SK-N-SH (cell line): ENCODE measurements around the gene FBXW5.

Experiments used
- CTCF ChIP-seq: fragments of 200-600 bp; sonication (generic); IDR thresholded peaks from 2 replicates; pipeline ENCODE4 v1.6.1; 2017; ENCODE audit warnings: antibody characterized with exemption, mild to moderate bottlenecking, moderate library complexity
- NRF1 ChIP-seq: IDR thresholded peaks from 2 replicates; pipeline ENCODE4 v1.6.1; 2012; ENCODE audit warnings: low read depth, mild to moderate bottlenecking, low read length
- RAD21 ChIP-seq: IDR thresholded peaks from 2 replicates; pipeline ENCODE4 v1.6.1; 2012; ENCODE audit warnings: mild to moderate bottlenecking, low read length
- REST ChIP-seq: IDR thresholded peaks from 2 replicates; pipeline ENCODE4 v1.6.1; 2012; ENCODE audit warnings: mild to moderate bottlenecking, low read depth, low read length, moderate library complexity
- RFX5 ChIP-seq: IDR thresholded peaks from 2 replicates; pipeline ENCODE4 v1.6.1; 2012; ENCODE audit warnings: mild to moderate bottlenecking, improper control_type of control experiment, low read length
- TAF1 ChIP-seq: IDR thresholded peaks from 2 replicates; pipeline ENCODE4 v1.6.1; 2012; ENCODE audit warnings: low read depth, mild to moderate bottlenecking, low read length, moderate library complexity, borderline replicate concordance
- TF ChIP-seq, protein P1 (sequence below): IDR thresholded peaks from 2 replicates; pipeline ENCODE4 v1.4.0; 2012; ENCODE audit warnings: low read depth
- TF ChIP-seq, protein P2 (sequence below): IDR thresholded peaks from 2 replicates; pipeline ENCODE4 v1.4.0; 2012; ENCODE audit warnings: low read depth, borderline replicate concordance

GRCh38 chr9:136898483-136899100, 45.9 kb downstream of the FBXW5 start:
- TF ChIP-seq CTCF (no peak), TAF1 (no peak), REST (no peak), RAD21 (no peak), NRF1 (no peak), RFX5 (no peak)
- TF ChIP-seq, protein P1, sequence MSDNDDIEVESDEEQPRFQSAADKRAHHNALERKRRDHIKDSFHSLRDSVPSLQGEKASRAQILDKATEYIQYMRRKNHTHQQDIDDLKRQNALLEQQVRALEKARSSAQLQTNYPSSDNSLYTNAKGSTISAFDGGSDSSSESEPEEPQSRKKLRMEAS = no peak
- TF ChIP-seq, protein P2, sequence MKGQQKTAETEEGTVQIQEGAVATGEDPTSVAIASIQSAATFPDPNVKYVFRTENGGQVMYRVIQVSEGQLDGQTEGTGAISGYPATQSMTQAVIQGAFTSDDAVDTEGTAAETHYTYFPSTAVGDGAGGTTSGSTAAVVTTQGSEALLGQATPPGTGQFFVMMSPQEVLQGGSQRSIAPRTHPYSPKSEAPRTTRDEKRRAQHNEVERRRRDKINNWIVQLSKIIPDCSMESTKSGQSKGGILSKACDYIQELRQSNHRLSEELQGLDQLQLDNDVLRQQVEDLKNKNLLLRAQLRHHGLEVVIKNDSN = no peak
